ENCODE results near the gene RAB4A.

RAB4A gene

DNA sequence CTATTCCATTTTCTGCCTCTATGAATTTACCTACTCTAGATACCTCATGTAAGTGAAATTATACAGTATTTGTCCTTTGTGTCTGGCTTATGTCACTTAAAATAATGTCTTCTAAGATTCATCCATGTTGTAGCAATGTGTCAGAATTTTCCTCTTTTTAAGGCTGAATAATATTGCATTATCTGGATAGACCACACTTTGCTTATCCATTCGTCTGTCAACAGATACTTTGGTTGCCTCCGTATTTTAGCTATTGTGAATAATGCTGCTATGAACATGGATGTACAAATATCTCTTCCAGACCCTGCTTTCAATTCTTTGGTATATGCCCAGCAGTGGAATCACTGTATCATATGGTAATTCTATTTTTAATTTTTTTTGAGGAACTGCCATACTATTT is 82.1 kb downstream of the RAB4A start:
- Histone ChIP-seq H3K36me3 (no peaks in the 10 kb centered on the region), H3K9me3 (no peaks in the 10 kb centered on the region), H3K4me3 (ENCODE audit: low read depth, low read length) (no peak overlapping the region), H3K27me3 (no peaks in the 10 kb centered on the region; the same call in 1 of the 2 replicates), H3K4me1 (no peaks in the 10 kb centered on the region)
- DNase-seq = no peak
- TF ChIP-seq, protein P1, sequence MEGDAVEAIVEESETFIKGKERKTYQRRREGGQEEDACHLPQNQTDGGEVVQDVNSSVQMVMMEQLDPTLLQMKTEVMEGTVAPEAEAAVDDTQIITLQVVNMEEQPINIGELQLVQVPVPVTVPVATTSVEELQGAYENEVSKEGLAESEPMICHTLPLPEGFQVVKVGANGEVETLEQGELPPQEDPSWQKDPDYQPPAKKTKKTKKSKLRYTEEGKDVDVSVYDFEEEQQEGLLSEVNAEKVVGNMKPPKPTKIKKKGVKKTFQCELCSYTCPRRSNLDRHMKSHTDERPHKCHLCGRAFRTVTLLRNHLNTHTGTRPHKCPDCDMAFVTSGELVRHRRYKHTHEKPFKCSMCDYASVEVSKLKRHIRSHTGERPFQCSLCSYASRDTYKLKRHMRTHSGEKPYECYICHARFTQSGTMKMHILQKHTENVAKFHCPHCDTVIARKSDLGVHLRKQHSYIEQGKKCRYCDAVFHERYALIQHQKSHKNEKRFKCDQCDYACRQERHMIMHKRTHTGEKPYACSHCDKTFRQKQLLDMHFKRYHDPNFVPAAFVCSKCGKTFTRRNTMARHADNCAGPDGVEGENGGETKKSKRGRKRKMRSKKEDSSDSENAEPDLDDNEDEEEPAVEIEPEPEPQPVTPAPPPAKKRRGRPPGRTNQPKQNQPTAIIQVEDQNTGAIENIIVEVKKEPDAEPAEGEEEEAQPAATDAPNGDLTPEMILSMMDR (IDR thresholded peaks at IDR 0.05; ENCODE audit: low read depth, low read length) = no peak

DNA sequence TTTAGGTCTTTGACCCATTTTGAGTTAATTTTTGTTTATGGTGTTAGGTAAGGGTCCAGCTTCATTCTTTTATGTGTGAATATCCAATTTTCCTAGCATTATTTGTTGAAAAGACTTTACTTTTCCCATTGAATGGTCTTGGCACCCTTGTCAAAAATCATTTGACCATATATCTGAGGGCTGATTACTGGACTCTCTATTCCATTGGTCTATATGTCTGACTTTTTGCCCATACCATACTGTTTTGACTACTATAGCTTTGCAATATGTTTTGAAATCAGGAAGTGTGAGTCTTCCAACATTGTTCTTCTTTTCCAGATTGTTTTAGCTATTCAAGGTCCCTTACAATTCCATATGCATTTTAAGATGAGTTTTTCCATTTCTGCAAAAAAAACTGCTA is 83.3 kb downstream of the RAB4A start:
- no peaks in the 10 kb centered on the region for H3K36me3 ChIP-seq
- TF ChIP-seq, protein P1 (IDR thresholded peaks at IDR 0.05; ENCODE audit: low read depth, low read length) = no peak
- H3K4me1 ChIP-seq = no peaks in the 10 kb centered on the region
- no peak overlapping the region for H3K4me3 ChIP-seq (ENCODE audit: low read depth, low read length)
- DNase-seq = no peak
- H3K9me3 ChIP-seq = no peaks in the 10 kb centered on the region
- no peaks in the 10 kb centered on the region; the same call in 1 of the 2 replicates for H3K27me3 ChIP-seq
